Bronchial epithelial cell (primary cell): ENCODE measurements around the gene BRIP1. TPM values are rescaled to one million over a fixed set of nuclear protein-coding genes. Genes with fewer than 3 reads are reported as not detected.

Experiments
- DNase-seq: peaks from one replicate; pipeline ENCODE4 v3.0.0-alpha.2; 2010; ENCODE audit warnings: low read depth
- FAIRE-seq: peaks from 2 replicates; lab custom pipeline; 2011; peaks lifted over from hg19 to GRCh38; lab: Jason Lieb, UNC
- H3K27me3 ChIP-seq: 2 replicates; pipeline ENCODE4 v1.5.1; 2011; ENCODE audit warnings: low read length; ENCODE audit not compliant: control insufficient read depth, insufficient read depth
- H3K36me3 ChIP-seq: 2 replicates; pipeline ENCODE4 v1.5.1; 2011; ENCODE audit warnings: low read length; ENCODE audit not compliant: control insufficient read depth, insufficient read depth
- H3K4me3 ChIP-seq: 2 replicates; pipeline ENCODE4 v1.5.1; 2011; ENCODE audit warnings: mild to moderate bottlenecking, low read depth, low read length, control low read depth
- total RNA-seq: library from RNA; depleted of rRNA; stranded (reverse); fragments of >200 nt; gene quantifications from 2 replicates; pipeline ENCODE4 v1.2.1, GENCODE V29; 2014
- TF ChIP-seq, protein P1 (sequence below): IDR thresholded peaks from 2 replicates; pipeline ENCODE4 v1.5.1; 2011; ENCODE audit warnings: mild to moderate bottlenecking, moderate library complexity, low read length, control low read depth, inconsistent platforms; ENCODE audit not compliant: insufficient read depth, severe bottlenecking

Gene BRIP1
- total RNA-seq, 1 donor from 2014 or later = 1.1 TPM

DNA sequence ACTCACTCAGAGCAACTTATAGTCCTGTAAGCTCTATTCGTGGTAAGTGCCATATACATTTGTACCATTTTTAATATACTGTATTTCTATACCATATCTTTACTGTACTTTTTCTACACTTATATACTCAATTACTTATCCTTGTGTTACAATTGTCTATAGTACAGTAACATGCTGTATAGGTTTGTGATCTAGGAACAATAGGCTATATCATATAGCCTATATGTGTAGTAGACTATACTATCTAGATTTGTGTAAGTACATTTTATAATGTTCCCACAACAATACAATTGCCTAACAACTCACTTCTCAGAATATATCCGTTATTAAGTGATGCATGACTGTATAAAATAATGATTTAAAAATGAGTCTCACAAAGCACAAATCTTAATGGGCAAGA is 149.0 kb downstream of the BRIP1 start:
- no peaks in the 10 kb centered on the region for H3K36me3 ChIP-seq
- FAIRE-seq = no peak
- TF ChIP-seq, protein P1, sequence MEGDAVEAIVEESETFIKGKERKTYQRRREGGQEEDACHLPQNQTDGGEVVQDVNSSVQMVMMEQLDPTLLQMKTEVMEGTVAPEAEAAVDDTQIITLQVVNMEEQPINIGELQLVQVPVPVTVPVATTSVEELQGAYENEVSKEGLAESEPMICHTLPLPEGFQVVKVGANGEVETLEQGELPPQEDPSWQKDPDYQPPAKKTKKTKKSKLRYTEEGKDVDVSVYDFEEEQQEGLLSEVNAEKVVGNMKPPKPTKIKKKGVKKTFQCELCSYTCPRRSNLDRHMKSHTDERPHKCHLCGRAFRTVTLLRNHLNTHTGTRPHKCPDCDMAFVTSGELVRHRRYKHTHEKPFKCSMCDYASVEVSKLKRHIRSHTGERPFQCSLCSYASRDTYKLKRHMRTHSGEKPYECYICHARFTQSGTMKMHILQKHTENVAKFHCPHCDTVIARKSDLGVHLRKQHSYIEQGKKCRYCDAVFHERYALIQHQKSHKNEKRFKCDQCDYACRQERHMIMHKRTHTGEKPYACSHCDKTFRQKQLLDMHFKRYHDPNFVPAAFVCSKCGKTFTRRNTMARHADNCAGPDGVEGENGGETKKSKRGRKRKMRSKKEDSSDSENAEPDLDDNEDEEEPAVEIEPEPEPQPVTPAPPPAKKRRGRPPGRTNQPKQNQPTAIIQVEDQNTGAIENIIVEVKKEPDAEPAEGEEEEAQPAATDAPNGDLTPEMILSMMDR = no peak
- no peaks in the 10 kb centered on the region for H3K27me3 ChIP-seq
- no peak overlapping the region for H3K4me3 ChIP-seq
- DNase-seq = no peak

DNA sequence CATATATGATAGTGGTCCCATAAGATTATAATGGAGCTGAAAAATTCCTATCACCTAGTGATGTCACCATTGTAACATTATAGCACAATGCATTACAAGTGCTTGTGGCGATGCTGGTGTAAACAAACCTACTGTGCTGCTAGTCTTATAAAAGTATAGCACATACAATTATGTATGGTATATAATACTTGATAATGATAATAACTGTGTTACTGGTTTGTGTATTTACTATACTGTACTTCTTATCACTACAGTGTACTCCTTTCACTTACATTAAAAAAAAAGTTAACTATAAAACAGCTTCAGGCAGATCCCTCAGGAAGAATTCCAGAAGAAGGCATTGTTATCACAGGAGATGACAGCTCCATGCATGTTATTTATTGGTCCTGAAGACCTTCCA is 150.3 kb downstream of the BRIP1 start:
- H3K27me3 ChIP-seq = no peaks in the 10 kb centered on the region
- FAIRE-seq (no peak), DNase-seq (no peak)
- no peaks in the 10 kb centered on the region for H3K36me3 ChIP-seq
- no peak overlapping the region for H3K4me3 ChIP-seq
- TF ChIP-seq, protein P1 = no peak

DNA sequence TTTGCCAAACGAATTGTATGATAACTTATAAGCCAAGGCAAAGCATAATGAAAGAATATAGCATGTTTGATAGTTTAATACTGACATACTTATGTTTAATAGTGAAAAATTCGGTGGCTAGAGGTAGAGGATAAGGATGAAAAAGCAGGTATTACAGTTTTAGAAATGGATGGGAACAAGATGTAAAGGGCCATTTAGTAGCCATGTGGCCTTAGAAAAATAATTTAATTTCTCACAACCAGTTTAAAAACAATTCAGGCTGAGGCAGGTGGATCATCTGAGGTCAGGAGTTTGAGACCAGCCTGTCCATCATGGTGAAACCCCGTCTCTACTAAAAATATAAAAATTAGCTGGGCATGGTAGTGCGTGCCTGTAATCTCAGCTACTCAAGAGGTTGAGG is 152.8 kb downstream of the BRIP1 start:
- no peaks in the 10 kb centered on the region for H3K36me3 ChIP-seq
- no peaks in the 10 kb centered on the region for H3K27me3 ChIP-seq
- H3K4me3 ChIP-seq = no peak overlapping the region
- TF ChIP-seq, protein P1 = no peak
- DNase-seq = no peak
- FAIRE-seq = no peak

DNA sequence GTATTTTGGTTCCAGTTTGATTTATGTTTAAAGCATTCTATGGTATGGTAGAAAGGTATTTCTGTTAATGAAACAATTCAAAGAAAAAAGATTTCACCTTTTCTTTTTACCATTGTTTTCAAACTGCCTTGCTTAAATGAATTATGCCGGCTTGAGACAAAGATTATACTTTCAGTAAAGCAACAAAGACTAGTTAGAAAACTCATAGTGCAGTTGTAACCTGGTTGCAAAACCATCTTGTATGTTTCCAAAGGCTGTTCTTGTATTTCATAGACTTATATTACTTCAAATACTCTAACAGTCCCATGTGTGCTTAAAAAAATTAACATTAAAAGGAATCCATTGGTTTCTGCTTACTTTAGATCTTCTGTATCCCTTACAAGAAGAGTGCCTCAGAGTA is 153.8 kb downstream of the BRIP1 start:
- H3K36me3 ChIP-seq = no peaks in the 10 kb centered on the region
- DNase-seq = no peak
- FAIRE-seq = no peak
- H3K27me3 ChIP-seq = no peaks in the 10 kb centered on the region
- TF ChIP-seq, protein P1 = no peak
- H3K4me3 ChIP-seq = no peak overlapping the region

DNA sequence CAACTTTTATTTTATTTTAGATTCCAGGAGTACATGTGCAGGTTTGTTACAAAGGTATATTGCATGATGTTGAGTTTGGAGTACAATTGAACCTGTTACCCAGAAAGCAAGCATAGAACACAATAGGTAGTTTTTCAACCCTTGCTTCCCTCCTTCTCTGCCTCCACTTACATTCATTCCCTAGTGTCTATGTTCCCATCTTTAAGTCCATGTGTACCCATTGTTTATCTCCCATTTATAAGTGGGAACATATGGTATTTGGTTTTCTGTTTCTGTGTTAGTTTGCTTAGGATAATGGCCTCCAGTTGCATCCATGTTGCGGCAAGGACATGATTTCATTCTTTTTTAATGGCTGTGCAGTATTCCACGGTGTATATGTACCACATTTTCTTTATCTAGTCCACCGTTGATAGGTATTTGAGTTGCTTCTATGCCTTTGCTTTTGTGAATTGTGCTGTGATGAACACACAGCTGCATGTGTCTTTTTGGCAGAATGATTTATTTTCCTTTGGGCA is 158.3 kb downstream of the BRIP1 start:
- Histone ChIP-seq H3K36me3 (no peaks in the 10 kb centered on the region), H3K27me3 (no peaks in the 10 kb centered on the region), H3K4me3 (no peak overlapping the region)
- DNase-seq = no peak
- TF ChIP-seq, protein P1 = no peak
- FAIRE-seq = no peak

DNA sequence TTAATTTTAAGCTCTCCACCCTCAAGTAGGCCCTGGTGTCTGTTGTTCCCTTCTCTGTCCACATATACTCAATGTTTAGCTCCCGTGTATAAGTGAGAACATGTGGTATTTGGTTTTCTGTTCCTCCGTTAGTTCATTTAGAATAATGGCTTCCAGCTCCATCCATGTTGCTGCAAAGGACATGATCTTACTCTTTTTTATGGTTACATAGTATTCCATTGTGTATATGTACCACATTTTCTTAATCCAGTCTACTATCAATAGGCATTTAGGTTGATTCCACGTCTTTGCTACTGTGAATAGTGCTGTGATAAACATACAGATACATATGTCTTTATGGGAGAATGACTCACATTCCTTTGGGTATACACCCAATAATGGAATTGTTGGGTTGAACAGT is 160.9 kb downstream of the BRIP1 start:
- FAIRE-seq = no peak
- H3K27me3 ChIP-seq = no peaks in the 10 kb centered on the region
- no peak for DNase-seq
- TF ChIP-seq, protein P1 = no peak
- no peak overlapping the region for H3K4me3 ChIP-seq
- H3K36me3 ChIP-seq = no peaks in the 10 kb centered on the region
